Lung (tissue), 16 donors: ENCODE measurements around the gene MEIKIN. TPM values are rescaled to one million over a fixed set of nuclear protein-coding genes. Genes with fewer than 3 reads are reported as not detected.

Source experiments
- ATAC-seq: fragments of 200-7000 bp; cut with Tn5 transposase; one replicate; pipeline ENCODE4 v1.9.1; 2020; ENCODE audit warnings: moderate number of reproducible peaks; ENCODE audit not compliant: insufficient read depth, low FRiP score
- DNase-seq, 3 donors: peaks; one replicate each; pipeline ENCODE4 v3.0.0-alpha.2; 2013 to 2017
- H3K27ac ChIP-seq, 2 donors: one replicate each; pipeline ENCODE4 v1.5.1; 2013; ENCODE audit warnings: mild to moderate bottlenecking in 2 of 2, moderate library complexity in 2 of 2, control low read depth in 1 of 2, inconsistent platforms in 1 of 2, low read depth in 1 of 2, low read length in 1 of 2
- H3K27me3 ChIP-seq, 3 donors: one replicate each; pipeline ENCODE4 v1.5.1; 2013; ENCODE audit warnings: low read length in 2 of 3; ENCODE audit not compliant: control insufficient read depth in 3 of 3, insufficient read depth in 3 of 3
- H3K36me3 ChIP-seq, 4 donors: one replicate each; pipeline ENCODE4 v1.5.1; 2013; ENCODE audit warnings: low read length in 4 of 4, mild to moderate bottlenecking in 1 of 4, moderate library complexity in 1 of 4; ENCODE audit not compliant: control insufficient read depth in 4 of 4, insufficient read depth in 4 of 4
- H3K4me1 ChIP-seq, 5 donors: one replicate each; pipeline ENCODE4 v1.5.1; 2013; ENCODE audit warnings: low read length in 5 of 5, mild to moderate bottlenecking in 2 of 5, moderate library complexity in 1 of 5; ENCODE audit not compliant: control insufficient read depth in 5 of 5, insufficient read depth in 5 of 5
- H3K4me3 ChIP-seq: one replicate; pipeline ENCODE4 v1.5.1; 2013; ENCODE audit warnings: mild to moderate bottlenecking, control low read depth, moderate library complexity
- H3K9ac ChIP-seq, 2 donors: one replicate each; pipeline ENCODE4 v1.5.1; 2013; ENCODE audit warnings: low read length in 2 of 2, control low read depth in 1 of 2; ENCODE audit not compliant: insufficient read depth in 1 of 2
- H3K9me3 ChIP-seq, 4 donors: one replicate each; pipeline ENCODE4 v1.5.1; 2013; ENCODE audit warnings: low read length in 3 of 4, mild to moderate bottlenecking in 1 of 4, moderate library complexity in 1 of 4; ENCODE audit not compliant: control insufficient read depth in 4 of 4, insufficient read depth in 3 of 4
- WGBS, 2 donors: extraction: QIAGEN DNeasy Blood & Tissue Kit; methylation state at CpG; one replicate each; pipeline ENCODE4 v1.1.7; 2013; 5-methylcytosine and 5-hydroxymethylcytosine counted together
- long read RNA-seq, 5 donors: transcript quantifications; one replicate each; lab custom pipeline, GENCODE V29; 2026
- polyA plus RNA-seq, 2 donors: library from polyadenylated mRNA; stranded (reverse); fragments of 200-250 nt; gene quantifications; one replicate each; pipeline ENCODE4 v1.2.1, GENCODE V29; 2013
- total RNA-seq, 2 donors: library from RNA; depleted of rRNA in 1 of 2; stranded (reverse); fragments of >200 nt in 1 of 2; gene quantifications; one replicate each; pipeline ENCODE4 v1.2.1, GENCODE V29; 2014 to 2021
- TF ChIP-seq, protein P1 (sequence below): IDR thresholded peaks from 2 replicates; pipeline ENCODE4 v1.5.1; 2012; ENCODE audit warnings: mild to moderate bottlenecking; ENCODE audit errors: control extremely low read depth, extremely low read depth
- donor health status: control.
- donor health status: control.
- donor health status: Bipolar disorder and iron deficiency.
- donor health status: healthy.
- donor health status: DM: yes; HTN: yes; CAD: no.

Gene MEIKIN
- total RNA-seq (not detected), polyA plus RNA-seq (under 1 TPM; 0.08 to 0.32 TPM)
- long read RNA-seq, donor 1 = 0 reads
- long read RNA-seq, donor 2 = 0 reads
- long read RNA-seq, donor 3 = 0 reads
- long read RNA-seq, donor 4 = 0 reads
- long read RNA-seq, donor 5 = 0 reads

DNA sequence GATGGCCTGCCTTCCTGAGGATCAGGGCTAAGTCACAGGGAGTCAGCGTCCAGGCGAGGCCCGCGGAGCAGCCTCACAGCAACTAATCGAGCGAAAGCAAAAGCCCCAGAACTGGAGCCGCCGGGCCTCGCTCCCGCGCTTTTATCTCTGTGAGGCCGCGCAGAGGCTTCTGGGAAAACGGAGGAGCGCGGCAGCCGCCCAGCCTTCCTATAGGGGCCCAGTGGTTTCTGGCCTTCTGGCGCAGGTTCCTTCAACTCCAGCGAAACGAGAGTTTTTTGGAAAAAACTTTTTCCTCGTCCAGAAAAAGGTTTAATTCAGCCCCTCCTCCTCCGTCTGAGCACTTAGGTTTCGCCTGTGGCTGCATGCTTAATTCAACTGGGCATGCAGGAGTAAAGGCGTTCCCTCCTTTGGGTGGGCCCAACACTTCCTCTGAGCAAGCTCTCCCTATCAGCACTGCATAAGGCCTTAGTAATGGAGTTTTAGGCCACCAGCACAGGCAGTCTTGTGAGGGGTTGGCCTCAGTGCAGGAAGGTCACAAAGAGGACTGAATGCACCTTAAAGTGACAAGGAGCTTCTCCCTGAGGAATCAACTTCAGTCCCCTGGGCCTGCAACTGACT lies at the start of gene MEIKIN:
Gene MEIKIN, minus strand, starts transcription at position 113 of the 618 bp plus-strand sequence. CDS start 158 bp downstream, outside the sequence.
- H3K9me3 ChIP-seq = no peaks in the 10 kb centered on the region
- ATAC-seq = no peak
- DNase-seq = peak in 1 of 3 donors; percentile 9
- no peak within 1 kb of the TSS for H3K9ac ChIP-seq
- no peaks in the 10 kb centered on the region for H3K27me3 ChIP-seq
- H3K4me3 ChIP-seq = no peak within 1 kb of the TSS
- WGBS, 2 donors = 81 to 89% methylated on average over 24 of the region's 24 CpGs
- no peak within 1 kb of the TSS for H3K27ac ChIP-seq
- TF ChIP-seq, protein P1, sequence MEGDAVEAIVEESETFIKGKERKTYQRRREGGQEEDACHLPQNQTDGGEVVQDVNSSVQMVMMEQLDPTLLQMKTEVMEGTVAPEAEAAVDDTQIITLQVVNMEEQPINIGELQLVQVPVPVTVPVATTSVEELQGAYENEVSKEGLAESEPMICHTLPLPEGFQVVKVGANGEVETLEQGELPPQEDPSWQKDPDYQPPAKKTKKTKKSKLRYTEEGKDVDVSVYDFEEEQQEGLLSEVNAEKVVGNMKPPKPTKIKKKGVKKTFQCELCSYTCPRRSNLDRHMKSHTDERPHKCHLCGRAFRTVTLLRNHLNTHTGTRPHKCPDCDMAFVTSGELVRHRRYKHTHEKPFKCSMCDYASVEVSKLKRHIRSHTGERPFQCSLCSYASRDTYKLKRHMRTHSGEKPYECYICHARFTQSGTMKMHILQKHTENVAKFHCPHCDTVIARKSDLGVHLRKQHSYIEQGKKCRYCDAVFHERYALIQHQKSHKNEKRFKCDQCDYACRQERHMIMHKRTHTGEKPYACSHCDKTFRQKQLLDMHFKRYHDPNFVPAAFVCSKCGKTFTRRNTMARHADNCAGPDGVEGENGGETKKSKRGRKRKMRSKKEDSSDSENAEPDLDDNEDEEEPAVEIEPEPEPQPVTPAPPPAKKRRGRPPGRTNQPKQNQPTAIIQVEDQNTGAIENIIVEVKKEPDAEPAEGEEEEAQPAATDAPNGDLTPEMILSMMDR = no peak
- H3K36me3 ChIP-seq = no peaks in the 10 kb centered on the region
- H3K4me1 ChIP-seq = no peaks in the 10 kb centered on the region

- Histone ChIP-seq H3K4me1 (peaks cover 0 to 19% (median 6%) of the 10 kb centered on the region in 5 donors), H3K27ac (no peak overlapping the region), H3K4me3 (no peak overlapping the region), H3K36me3 (no peaks in the 10 kb centered on the region), H3K9ac (no peak overlapping the region), H3K27me3 (no peaks in the 10 kb centered on the region), H3K9me3 (no peaks in the 10 kb centered on the region)
- ATAC-seq (no peak), DNase-seq (no peak)
- 77 to 81% methylated on average over 7 of the region's 7 CpGs for WGBS, 2 donors
- TF ChIP-seq, protein P1 = no peak
Observed at GRCh38 chr5:131994533-131995226, 49.2 kb upstream of the MEIKIN start.

DNA sequence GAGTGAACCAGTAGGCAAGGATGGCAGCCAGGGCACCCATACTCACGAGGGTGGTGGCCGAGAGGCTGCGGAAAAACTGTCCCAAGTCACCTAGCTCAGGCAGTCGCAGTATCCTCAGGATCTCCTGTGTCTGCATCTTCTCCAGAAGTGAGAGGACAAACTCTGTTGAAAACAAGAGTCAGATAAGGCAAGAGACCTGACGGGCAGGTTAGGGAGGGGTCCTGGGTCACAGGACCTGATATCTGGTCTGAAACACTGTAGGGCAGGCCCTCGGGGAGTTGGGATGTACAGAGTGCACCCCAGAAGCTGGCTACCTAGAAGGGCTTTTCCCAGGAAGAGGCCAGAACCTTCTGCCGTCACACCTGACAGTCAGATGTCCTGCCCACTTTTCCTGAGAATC lies 48.6 kb upstream of the MEIKIN start:
- WGBS, 2 donors = 90 to 92% methylated on average over 7 of the region's 7 CpGs
- H3K4me1 ChIP-seq = peaks cover 0 to 19% (median 1%) of the 10 kb centered on the region in 5 donors
- no peaks in the 10 kb centered on the region for H3K36me3 ChIP-seq
- DNase-seq = no peak
- ATAC-seq = no peak
- H3K9ac ChIP-seq = no peak overlapping the region
- H3K27me3 ChIP-seq = no peaks in the 10 kb centered on the region
- H3K9me3 ChIP-seq = no peaks in the 10 kb centered on the region
- TF ChIP-seq, protein P1 = no peak
- H3K4me3 ChIP-seq = no peak overlapping the region
- no peak overlapping the region for H3K27ac ChIP-seq
